GM12891 (cell line): ENCODE results near the gene TMEM218.

Experiments
- PAX5 ChIP-seq: IDR thresholded peaks from 2 replicates; pipeline ENCODE4 v1.6.1; 2011; ENCODE audit warnings: low read length, moderate library complexity, mild to moderate bottlenecking; ENCODE audit not compliant: insufficient read depth, severe bottlenecking
- POLR2A ChIP-seq: IDR thresholded peaks from 2 replicates; pipeline ENCODE4 v1.6.1; 2011; ENCODE audit warnings: low read depth, low read length, control low read depth
- POLR2AphosphoS5 ChIP-seq: IDR thresholded peaks from 2 replicates; pipeline ENCODE4 v1.6.1; 2011; ENCODE audit warnings: low read depth, low read length, control low read depth
- POU2F2 ChIP-seq: IDR thresholded peaks from 2 replicates; pipeline ENCODE4 v1.6.1; 2011; ENCODE audit warnings: low read depth, mild to moderate bottlenecking, control low read depth, low read length, moderate library complexity
- SPI1 ChIP-seq: IDR thresholded peaks from 2 replicates; pipeline ENCODE4 v1.6.1; 2011; ENCODE audit warnings: low read depth, low read length, control low read depth
- TAF1 ChIP-seq: IDR thresholded peaks from 2 replicates; pipeline ENCODE4 v1.6.1; 2011; ENCODE audit warnings: low read depth, low read length, control low read depth

- no peak for TF ChIP-seq POLR2A
- no peak for TF ChIP-seq POLR2AphosphoS5
- no peak for TF ChIP-seq TAF1
- TF ChIP-seq POU2F2 = no peak
- TF ChIP-seq SPI1 = no peak
- TF ChIP-seq PAX5 = no peak
Measured at GRCh38 chr11:125154378-125155099, 43.1 kb upstream of the TMEM218 start.
